SH-SY5Y (cell line): ENCODE results near the gene PSEN1.

Experiments used
- GATA2 ChIP-seq: IDR thresholded peaks from 2 replicates; pipeline ENCODE4 v1.6.1; 2011; ENCODE audit warnings: mild to moderate bottlenecking, low read depth, low read length
- GATA3 ChIP-seq: IDR thresholded peaks from 2 replicates; pipeline ENCODE4 v1.6.1; 2011; ENCODE audit warnings: low read depth, mild to moderate bottlenecking, low read length, moderate library complexity

- TF ChIP-seq GATA3 (no peak), GATA2 (no peak)
Observed at GRCh38 chr14:73221945-73222344, 85.6 kb downstream of the PSEN1 start.
